Esophagus squamous epithelium (tissue), 5 donors: ENCODE data around the gene FOXQ1. TPM values are rescaled to one million over a fixed set of nuclear protein-coding genes. Genes with fewer than 3 reads are reported as not detected.

Experiments
- DNase-seq: peaks from one replicate; lab custom pipeline; 2025; lab: John Stamatoyannopoulos, UW
- H3K27ac ChIP-seq, 4 donors: fragments of 200-600 bp; sonication (generic); one replicate each; pipeline ENCODE4 v1.5.1; 2016 to 2019; ENCODE audit warnings: mild to moderate bottlenecking in 1 of 4
- H3K27me3 ChIP-seq, 4 donors: fragments of 200-600 bp; sonication (generic); 1 replicate in 3 of 4; 2 replicates in 1 of 4; pipeline versions ENCODE4 v1.5.1 to v1.6.0; 2017 to 2021; ENCODE audit warnings: antibody characterized with exemption in 1 of 4
- H3K36me3 ChIP-seq, 3 donors: fragments of 200-600 bp; sonication (generic); one replicate each; pipeline ENCODE4 v1.5.1; 2016 to 2019
- H3K4me1 ChIP-seq, 3 donors: fragments of 200-600 bp; sonication (generic); one replicate each; pipeline ENCODE4 v1.5.1; 2017 to 2019
- H3K4me3 ChIP-seq, 4 donors: fragments of 200-600 bp; sonication (generic); 1 replicate in 3 of 4; 2 replicates in 1 of 4; pipeline ENCODE4 v1.5.1; 2016 to 2019; ENCODE audit warnings: mild to moderate bottlenecking in 2 of 4, moderate library complexity in 1 of 4
- H3K9me3 ChIP-seq, 3 donors: fragments of 200-600 bp; sonication (generic); one replicate each; pipeline ENCODE4 v1.5.1; 2016 to 2019
- CTCF ChIP-seq, 6 experiments: fragments of 450-650 bp in 4 of 6; fragments of 200-600 bp in 2 of 6; sonication (generic) in 2 of 6; IDR thresholded peaks; one replicate each; pipeline ENCODE4 v1.5.1; 2016 to 2019; ENCODE audit warnings: antibody characterized with exemption in 6 of 6, mild to moderate bottlenecking in 4 of 6, moderate library complexity in 4 of 6
- POLR2A ChIP-seq, 4 donors: fragments of 450-650 bp; IDR thresholded peaks; one replicate each; pipeline ENCODE4 v1.6.1; 2017; ENCODE audit warnings: antibody characterized with exemption in 4 of 4, mild to moderate bottlenecking in 4 of 4, moderate library complexity in 3 of 4
- WGBS, 2 donors: methylation state at CpG; one replicate each; pipeline ENCODE4 v1.1.5; 2018; 5-methylcytosine and 5-hydroxymethylcytosine counted together
- intact Hi-C: fragments of 100-400 bp; cut with DNase I; formaldehyde crosslinking; loops from one replicate; pipeline ENCODE4 v1.15.0; 2022
- total RNA-seq, 4 donors: library from RNA; depleted of rRNA; stranded (reverse); fragments of >200 nt; gene quantifications; one replicate each; pipeline ENCODE4 v1.1.0, GENCODE V29; 2016
- donor health status: DM: yes; HTN: yes; CAD: no.

The FOXQ1 gene
- total RNA-seq, 4 donors from 2014 or later = 8.1 to 13.0 (median 10.7) TPM

DNA sequence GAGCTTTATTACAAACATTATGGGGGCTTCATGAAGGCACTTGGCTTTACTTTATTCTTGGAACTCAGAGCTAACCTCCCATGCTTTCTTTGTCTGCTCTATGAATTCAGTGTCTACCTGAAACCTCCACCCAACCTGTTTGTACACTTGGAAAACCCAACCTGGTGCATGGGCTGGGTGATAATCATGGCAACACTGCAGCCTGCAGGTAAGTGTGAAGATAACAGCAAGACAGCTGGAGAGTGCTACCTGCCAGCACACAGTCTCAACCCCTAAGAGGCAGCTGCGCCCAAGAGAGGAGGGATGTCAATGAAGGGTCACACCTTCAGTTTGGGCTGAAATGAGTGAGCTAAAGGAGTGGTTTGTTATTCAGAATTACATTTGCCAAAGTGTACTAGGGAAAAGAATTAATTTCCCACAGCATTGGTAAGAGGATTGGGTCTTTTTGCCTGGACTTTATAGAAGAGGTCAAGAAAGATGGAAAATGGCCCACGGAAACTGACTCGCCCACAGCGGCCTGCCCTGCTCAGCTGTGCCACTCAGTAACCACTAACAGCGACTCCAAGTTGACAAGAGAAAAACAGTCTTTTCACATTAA is 24.4 kb downstream of the FOXQ1 start:
- Histone ChIP-seq H3K4me3 (no peak overlapping the region), H3K36me3 (no peaks in the 10 kb centered on the region), H3K27ac (peak overlapping the region; percentile 14 to 81 (median 34)), H3K9me3 (no peaks in the 10 kb centered on the region), H3K27me3 (peaks cover 0 to 6% (median 0%) of the 10 kb centered on the region in 4 donors), H3K4me1 (peaks cover 4 to 23% (median 11%) of the 10 kb centered on the region in 3 donors)
- DNase-seq = no peak
- intact Hi-C loops = loop anchor here (10.0 kb wide), 1 partner anchor 422 kb away; no protein-coding TSS in a partner anchor
- whole genome bisulfite sequencing, 2 donors = 70 to 75% methylated on average over 5 of the region's 5 CpGs
- TF ChIP-seq CTCF (IDR thresholded peaks at IDR 0.05) = peak in 5 of 6 experiments; percentile 31 to 92 (median 73)
- TF ChIP-seq POLR2A (IDR thresholded peaks at IDR 0.05) = no peak

DNA sequence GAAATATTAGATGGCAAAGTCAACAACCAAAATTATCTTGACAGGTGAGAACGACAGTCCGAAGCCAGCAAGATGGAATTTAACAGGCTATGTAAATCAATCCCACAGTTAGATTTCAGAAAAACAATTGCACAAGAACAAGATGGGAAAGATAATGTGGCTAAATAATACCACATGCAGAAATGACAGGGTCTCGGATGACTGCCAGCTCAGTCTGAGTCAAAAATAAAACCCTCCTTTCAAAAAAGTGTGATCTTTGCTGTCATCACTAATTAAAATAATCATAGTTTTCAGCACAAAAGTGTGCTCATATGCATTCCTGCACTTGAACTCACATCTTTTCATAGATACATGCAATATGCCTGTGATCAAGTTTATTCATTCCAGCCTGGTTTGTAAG is 25.9 kb downstream of the FOXQ1 start:
- Histone ChIP-seq H3K27ac (no peak overlapping the region), H3K4me1 (peaks cover 4 to 23% (median 11%) of the 10 kb centered on the region in 3 donors), H3K27me3 (peaks cover 0 to 8% (median 0%) of the 10 kb centered on the region in 4 donors), H3K9me3 (no peaks in the 10 kb centered on the region), H3K4me3 (no peak overlapping the region), H3K36me3 (no peaks in the 10 kb centered on the region)
- intact Hi-C loops = loop anchor here (10.0 kb wide), 1 partner anchor 423 kb away; no protein-coding TSS in a partner anchor
- DNase-seq = no peak
- TF ChIP-seq POLR2A (IDR thresholded peaks at IDR 0.05) (no peak), CTCF (IDR thresholded peaks at IDR 0.05) (no peak)
- WGBS, 2 donors = 69 to 77% methylated on average over 3 of the region's 3 CpGs

GRCh38 chr6:1346101-1346500 is 34.2 kb downstream of the FOXQ1 start:
- no peak for DNase-seq
- no peak for TF ChIP-seq CTCF (IDR thresholded peaks at IDR 0.05)
- TF ChIP-seq POLR2A (IDR thresholded peaks at IDR 0.05) = no peak
- Histone ChIP-seq H3K27me3 (peaks cover 0 to 39% (median 0%) of the 10 kb centered on the region in 4 donors), H3K4me1 (peaks cover 0 to 14% (median 3%) of the 10 kb centered on the region in 3 donors), H3K4me3 (no peak overlapping the region), H3K27ac (no peak overlapping the region), H3K9me3 (peaks cover 0 to 3% (median 0%) of the 10 kb centered on the region in 3 donors), H3K36me3 (no peaks in the 10 kb centered on the region)
- intact Hi-C loops = loop anchor here (10.0 kb wide), 1 partner anchor 541 kb away; no protein-coding TSS in a partner anchor

DNA sequence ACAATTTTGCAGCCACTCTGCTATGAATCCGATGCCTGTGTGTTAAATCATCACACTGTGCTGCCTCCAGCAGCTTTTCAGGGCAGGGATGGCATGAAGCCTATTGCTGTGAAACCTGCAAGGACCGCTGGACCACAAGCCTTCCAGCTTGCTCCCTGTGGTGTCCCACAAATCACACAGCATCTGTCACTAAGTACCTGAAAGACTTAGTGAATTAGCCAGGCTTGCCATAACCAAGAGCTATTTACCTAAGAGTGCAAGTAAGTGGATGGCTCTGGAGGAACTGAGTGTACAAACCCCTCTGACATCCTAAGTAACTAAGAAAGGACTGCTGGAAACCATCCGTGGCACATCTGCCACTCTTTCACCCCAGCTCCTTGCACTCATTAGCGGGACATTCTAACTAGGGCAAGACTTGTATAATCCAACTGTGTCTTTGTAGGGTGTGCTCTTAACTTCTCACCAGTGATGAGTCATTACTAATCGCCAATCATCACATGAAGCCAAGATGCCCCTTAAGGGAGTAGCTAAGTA is 34.7 kb downstream of the FOXQ1 start:
- H3K27ac ChIP-seq = peak overlapping the region in 1 of 4 donors; percentile 17

More for the DNA sequence above, 34.7 kb downstream of the FOXQ1 start:
- intact Hi-C loops = loop anchor here (10.0 kb wide), 1 partner anchor 542 kb away; no protein-coding TSS in a partner anchor
- Histone ChIP-seq H3K27me3 (peaks cover 0 to 39% (median 0%) of the 10 kb centered on the region in 4 donors), H3K9me3 (peaks cover 0 to 8% (median 4%) of the 10 kb centered on the region in 3 donors), H3K4me1 (peaks cover 0 to 14% (median 3%) of the 10 kb centered on the region in 3 donors), H3K36me3 (no peaks in the 10 kb centered on the region), H3K4me3 (no peak overlapping the region)
- DNase-seq = no peak
- TF ChIP-seq CTCF (IDR thresholded peaks at IDR 0.05) (no peak), POLR2A (IDR thresholded peaks at IDR 0.05) (no peak)
- WGBS, 2 donors = 54 to 67% methylated on average over 4 to 5 of the region's 5 CpGs
